Measurements from ENCODE around the gene LCLAT1.

Gene LCLAT1

DNA sequence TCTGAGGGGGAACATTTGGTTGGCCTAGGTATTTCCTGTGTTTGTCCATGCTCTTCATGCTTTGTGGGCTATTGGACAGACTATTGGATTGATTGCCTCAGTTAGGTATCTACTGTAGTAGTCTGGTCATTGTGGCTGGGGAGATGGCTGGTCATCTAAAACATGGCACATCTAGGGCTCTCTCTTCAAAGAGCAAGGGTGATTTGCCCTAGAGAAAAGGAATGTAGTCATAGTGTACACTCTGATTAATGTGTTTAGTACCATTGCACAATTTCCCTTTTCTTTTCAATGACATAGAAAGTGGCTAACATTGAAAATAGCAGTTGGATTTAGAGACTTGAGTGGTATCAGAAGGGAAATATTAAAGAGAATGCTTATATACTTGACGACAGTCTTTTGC, 114.3 kb downstream of the LCLAT1 start:
- no peaks in the 10 kb centered on the region for H3K27me3 ChIP-seq (ENCODE audit: control insufficient read depth, insufficient read depth, low read length)
- H3K9ac ChIP-seq (ENCODE audit: low read length): no peak overlapping the region
- no peak overlapping the region for H3K4me3 ChIP-seq (ENCODE audit: low read length)
- no peaks in the 10 kb centered on the region for H3K36me3 ChIP-seq (ENCODE audit: control insufficient read depth, insufficient read depth, low read length)
- no peaks in the 10 kb centered on the region for H3K9me3 ChIP-seq (ENCODE audit: control insufficient read depth, low read length)
- H3K4me1 ChIP-seq (ENCODE audit: control insufficient read depth, insufficient read depth, low read length): no peaks in the 10 kb centered on the region

GRCh38 chr2:30565851-30566358, 118.9 kb downstream of the LCLAT1 start:
- Histone ChIP-seq H3K4me1 (ENCODE audit: control insufficient read depth, insufficient read depth, low read length) (no peaks in the 10 kb centered on the region), H3K4me3 (ENCODE audit: low read length) (no peak overlapping the region), H3K27me3 (ENCODE audit: control insufficient read depth, insufficient read depth, low read length) (no peaks in the 10 kb centered on the region), H3K9ac (ENCODE audit: low read length) (peak overlapping the region; percentile 9), H3K9me3 (ENCODE audit: control insufficient read depth, low read length) (no peaks in the 10 kb centered on the region), H3K36me3 (ENCODE audit: control insufficient read depth, insufficient read depth, low read length) (no peaks in the 10 kb centered on the region)

DNA sequence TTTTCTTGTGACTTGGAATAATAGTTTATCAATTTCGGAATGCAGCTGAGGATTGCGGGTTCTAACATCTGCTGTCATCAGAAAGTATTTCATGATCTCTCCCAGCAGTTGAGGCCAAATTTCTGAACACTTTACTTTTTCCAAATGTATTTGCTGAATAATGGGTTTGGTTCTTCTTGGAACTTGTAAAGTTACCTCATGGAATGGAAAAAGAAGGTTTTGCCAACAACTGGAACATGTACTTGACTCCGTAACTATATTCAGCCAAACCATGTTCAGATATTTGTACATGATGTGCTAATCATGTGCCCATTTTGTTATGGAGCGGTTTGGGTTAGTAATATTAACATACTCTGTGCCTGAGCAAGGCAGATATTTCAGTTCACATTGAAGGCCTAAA, 119.6 kb downstream of the LCLAT1 start:
- Histone ChIP-seq H3K36me3 (ENCODE audit: control insufficient read depth, insufficient read depth, low read length) (no peaks in the 10 kb centered on the region), H3K9ac (ENCODE audit: low read length) (no peak overlapping the region), H3K27me3 (ENCODE audit: control insufficient read depth, insufficient read depth, low read length) (no peaks in the 10 kb centered on the region), H3K9me3 (ENCODE audit: control insufficient read depth, low read length) (no peaks in the 10 kb centered on the region), H3K4me3 (ENCODE audit: low read length) (no peak overlapping the region), H3K4me1 (ENCODE audit: control insufficient read depth, insufficient read depth, low read length) (no peaks in the 10 kb centered on the region)

GRCh38 chr2:30567317-30567716, 120.3 kb downstream of the LCLAT1 start:
- Histone ChIP-seq H3K4me3 (ENCODE audit: low read length) (no peak overlapping the region), H3K27me3 (ENCODE audit: control insufficient read depth, insufficient read depth, low read length) (no peaks in the 10 kb centered on the region), H3K36me3 (ENCODE audit: control insufficient read depth, insufficient read depth, low read length) (no peaks in the 10 kb centered on the region), H3K9ac (ENCODE audit: low read length) (no peak overlapping the region), H3K4me1 (ENCODE audit: control insufficient read depth, insufficient read depth, low read length) (no peaks in the 10 kb centered on the region), H3K9me3 (ENCODE audit: control insufficient read depth, low read length) (no peaks in the 10 kb centered on the region)

- H3K9ac ChIP-seq (ENCODE audit: low read length): no peak overlapping the region
- no peaks in the 10 kb centered on the region for H3K27me3 ChIP-seq (ENCODE audit: control insufficient read depth, insufficient read depth, low read length)
- no peaks in the 10 kb centered on the region for H3K9me3 ChIP-seq (ENCODE audit: control insufficient read depth, low read length)
- H3K4me1 ChIP-seq (ENCODE audit: control insufficient read depth, insufficient read depth, low read length): no peaks in the 10 kb centered on the region
- no peak overlapping the region for H3K4me3 ChIP-seq (ENCODE audit: low read length)
- no peaks in the 10 kb centered on the region for H3K36me3 ChIP-seq (ENCODE audit: control insufficient read depth, insufficient read depth, low read length)
Measured at GRCh38 chr2:30569946-30570345, 122.9 kb downstream of the LCLAT1 start.

DNA sequence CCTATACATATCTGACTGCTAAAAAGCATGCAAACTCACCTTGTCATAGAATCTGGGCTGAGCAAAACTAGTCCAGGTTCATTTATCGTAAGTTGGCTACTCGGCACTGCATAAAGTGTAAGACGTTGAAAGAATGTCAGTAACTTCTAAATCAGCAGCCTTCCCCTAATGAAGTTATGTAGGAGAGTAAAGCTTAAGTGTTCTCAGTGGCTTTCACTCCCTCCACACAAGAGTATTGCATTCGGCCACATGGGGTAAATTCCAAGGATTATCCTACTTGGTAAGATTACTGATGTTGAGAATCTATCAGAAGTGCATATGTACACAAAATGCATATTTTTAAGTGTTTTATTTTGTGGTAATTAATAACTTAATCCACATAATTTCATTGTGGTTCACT, 130.1 kb downstream of the LCLAT1 start:
- H3K27me3 ChIP-seq (ENCODE audit: control insufficient read depth, insufficient read depth, low read length): no peaks in the 10 kb centered on the region
- H3K9me3 ChIP-seq (ENCODE audit: control insufficient read depth, low read length): no peaks in the 10 kb centered on the region

GRCh38 chr2:30580391-30580790, 133.3 kb downstream of the LCLAT1 start:
- no peaks in the 10 kb centered on the region for H3K36me3 ChIP-seq (ENCODE audit: control insufficient read depth, insufficient read depth, low read length)
- H3K4me1 ChIP-seq (ENCODE audit: control insufficient read depth, insufficient read depth, low read length): no peaks in the 10 kb centered on the region
- H3K9ac ChIP-seq (ENCODE audit: low read length): no peak overlapping the region
- H3K9me3 ChIP-seq (ENCODE audit: control insufficient read depth, low read length): no peaks in the 10 kb centered on the region
- no peak overlapping the region for H3K4me3 ChIP-seq (ENCODE audit: low read length)
- H3K27me3 ChIP-seq (ENCODE audit: control insufficient read depth, insufficient read depth, low read length): no peaks in the 10 kb centered on the region

More for the DNA sequence above, 130.1 kb downstream of the LCLAT1 start:
- Histone ChIP-seq H3K9ac (ENCODE audit: low read length) (no peak overlapping the region), H3K4me3 (ENCODE audit: low read length) (no peak overlapping the region), H3K4me1 (ENCODE audit: control insufficient read depth, insufficient read depth, low read length) (no peaks in the 10 kb centered on the region), H3K36me3 (ENCODE audit: control insufficient read depth, insufficient read depth, low read length) (no peaks in the 10 kb centered on the region)

- Histone ChIP-seq H3K9ac (ENCODE audit: low read length) (no peak overlapping the region), H3K4me1 (ENCODE audit: control insufficient read depth, insufficient read depth, low read length) (no peaks in the 10 kb centered on the region), H3K36me3 (ENCODE audit: control insufficient read depth, insufficient read depth, low read length) (no peaks in the 10 kb centered on the region), H3K4me3 (ENCODE audit: low read length) (no peak overlapping the region), H3K27me3 (ENCODE audit: control insufficient read depth, insufficient read depth, low read length) (no peaks in the 10 kb centered on the region), H3K9me3 (ENCODE audit: control insufficient read depth, low read length) (no peaks in the 10 kb centered on the region)
Measured at GRCh38 chr2:30582521-30582920, 135.5 kb downstream of the LCLAT1 start.

DNA sequence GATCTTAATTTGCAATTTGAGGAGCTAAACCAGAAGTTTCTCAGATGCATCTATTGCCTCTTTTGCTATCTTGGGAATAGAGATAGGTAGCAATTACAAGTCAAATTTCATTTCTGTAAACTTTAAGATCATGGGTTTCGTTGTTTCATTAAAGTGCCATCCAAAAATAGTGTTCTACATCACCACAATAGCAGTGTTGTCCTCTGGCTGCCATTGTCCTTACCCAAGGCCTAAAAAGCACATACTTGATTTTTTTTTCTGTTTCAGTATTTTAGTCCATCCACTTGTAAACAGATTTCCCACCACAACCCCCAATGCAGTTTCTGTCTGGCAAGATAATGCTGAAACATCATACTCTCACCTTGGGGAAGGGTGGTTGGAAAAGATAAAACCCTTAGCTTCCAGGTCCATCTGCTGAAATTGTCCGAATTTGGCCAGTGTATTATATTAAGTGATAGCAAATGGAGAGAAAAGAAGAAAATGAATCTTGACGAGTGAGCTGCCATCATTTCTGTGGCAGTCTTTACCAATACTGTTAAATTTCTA, 136.2 kb downstream of the LCLAT1 start:
- no peaks in the 10 kb centered on the region for H3K36me3 ChIP-seq (ENCODE audit: control insufficient read depth, insufficient read depth, low read length)
- no peaks in the 10 kb centered on the region for H3K9me3 ChIP-seq (ENCODE audit: control insufficient read depth, low read length)
- H3K27me3 ChIP-seq (ENCODE audit: control insufficient read depth, insufficient read depth, low read length): no peaks in the 10 kb centered on the region
- H3K9ac ChIP-seq (ENCODE audit: low read length): no peak overlapping the region
- H3K4me1 ChIP-seq (ENCODE audit: control insufficient read depth, insufficient read depth, low read length): no peaks in the 10 kb centered on the region
- H3K4me3 ChIP-seq (ENCODE audit: low read length): no peak overlapping the region

DNA sequence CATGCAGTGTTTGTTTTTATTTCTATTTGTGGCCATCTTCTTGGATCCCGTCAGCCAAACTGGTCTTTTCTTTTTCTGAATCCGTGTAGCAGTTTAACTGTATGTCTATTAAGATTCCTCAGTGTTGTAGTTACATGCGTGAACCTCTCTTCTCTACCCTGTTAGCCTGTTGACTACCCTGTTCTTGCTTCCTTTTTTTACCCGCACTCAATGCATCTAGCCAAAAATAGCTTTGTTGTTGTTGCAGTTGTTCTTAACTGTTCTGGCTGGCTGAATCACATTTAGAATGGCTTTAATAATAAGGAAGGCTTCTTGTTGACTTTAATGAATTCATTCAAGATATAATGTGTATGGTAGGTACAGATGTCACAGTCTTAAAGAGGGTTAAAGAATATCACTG, 137.1 kb downstream of the LCLAT1 start:
- H3K4me3 ChIP-seq (ENCODE audit: low read length): no peak overlapping the region
- H3K9ac ChIP-seq (ENCODE audit: low read length): no peak overlapping the region
- H3K4me1 ChIP-seq (ENCODE audit: control insufficient read depth, insufficient read depth, low read length): no peaks in the 10 kb centered on the region
- no peaks in the 10 kb centered on the region for H3K36me3 ChIP-seq (ENCODE audit: control insufficient read depth, insufficient read depth, low read length)
- H3K9me3 ChIP-seq (ENCODE audit: control insufficient read depth, low read length): no peaks in the 10 kb centered on the region
- H3K27me3 ChIP-seq (ENCODE audit: control insufficient read depth, insufficient read depth, low read length): no peaks in the 10 kb centered on the region

DNA sequence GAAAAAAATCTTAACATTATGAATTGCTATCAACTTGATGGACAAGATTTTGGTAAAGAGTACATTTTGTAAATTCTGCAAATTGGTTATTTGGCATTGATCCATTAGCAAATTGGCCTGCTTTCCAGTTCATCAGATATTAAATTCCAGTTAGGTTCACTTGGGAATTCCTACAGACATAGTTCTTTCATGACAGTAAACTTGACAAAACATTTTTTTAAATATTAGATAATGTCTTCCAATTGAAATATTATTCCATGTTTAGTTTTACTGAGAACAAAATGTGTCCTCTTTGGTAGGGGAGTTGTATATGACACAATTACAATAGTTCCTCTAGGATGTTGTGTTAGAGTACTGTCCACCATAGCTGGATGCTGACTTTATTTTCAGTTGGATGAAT, 141.9 kb downstream of the LCLAT1 start:
- no peak overlapping the region for H3K4me3 ChIP-seq (ENCODE audit: low read length)
- no peaks in the 10 kb centered on the region for H3K9me3 ChIP-seq (ENCODE audit: control insufficient read depth, low read length)
- H3K36me3 ChIP-seq (ENCODE audit: control insufficient read depth, insufficient read depth, low read length): no peaks in the 10 kb centered on the region
- no peak overlapping the region for H3K9ac ChIP-seq (ENCODE audit: low read length)
- H3K4me1 ChIP-seq (ENCODE audit: control insufficient read depth, insufficient read depth, low read length): no peaks in the 10 kb centered on the region
- H3K27me3 ChIP-seq (ENCODE audit: control insufficient read depth, insufficient read depth, low read length): no peaks in the 10 kb centered on the region

DNA sequence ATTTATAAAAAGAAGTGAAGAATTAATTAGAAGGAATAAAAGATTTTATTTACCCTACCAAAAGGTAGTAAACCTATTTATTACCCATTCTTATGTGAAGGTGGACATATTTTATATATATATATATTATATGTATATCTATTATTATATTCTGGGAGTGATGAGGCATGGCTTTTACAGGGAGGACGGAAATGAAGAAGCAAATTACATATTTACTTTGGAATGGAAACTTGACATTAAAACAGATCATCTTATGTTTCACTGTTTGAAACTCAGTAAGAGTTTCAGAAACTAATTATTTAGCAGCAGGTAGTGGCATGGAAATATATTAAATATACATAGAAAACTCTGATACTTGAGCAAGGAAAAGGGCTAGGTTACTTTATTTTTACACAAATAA, 143.4 kb downstream of the LCLAT1 start:
- Histone ChIP-seq H3K36me3 (ENCODE audit: control insufficient read depth, insufficient read depth, low read length) (no peaks in the 10 kb centered on the region), H3K9me3 (ENCODE audit: control insufficient read depth, low read length) (no peaks in the 10 kb centered on the region), H3K4me1 (ENCODE audit: control insufficient read depth, insufficient read depth, low read length) (no peaks in the 10 kb centered on the region), H3K9ac (ENCODE audit: low read length) (no peak overlapping the region), H3K4me3 (ENCODE audit: low read length) (no peak overlapping the region), H3K27me3 (ENCODE audit: control insufficient read depth, insufficient read depth, low read length) (no peaks in the 10 kb centered on the region)

DNA sequence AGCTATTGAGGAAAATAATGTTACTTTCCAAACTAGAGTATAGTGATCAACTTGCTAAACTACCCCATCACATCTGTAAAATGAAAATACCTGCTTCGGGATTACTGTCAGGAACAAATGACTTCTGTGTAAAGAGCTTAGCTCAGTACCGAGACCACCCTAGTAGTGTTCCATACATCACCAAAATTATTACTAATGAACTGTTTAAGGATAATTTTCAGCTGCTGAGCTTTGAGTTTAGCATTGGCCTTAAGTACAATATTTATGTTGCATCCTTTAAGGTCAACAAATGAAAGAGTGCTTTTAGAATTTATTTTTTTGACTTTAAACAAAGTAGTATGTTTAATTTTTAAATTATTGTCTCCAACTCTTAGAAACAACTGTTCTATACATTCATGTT, 144.1 kb downstream of the LCLAT1 start:
- H3K4me1 ChIP-seq (ENCODE audit: control insufficient read depth, insufficient read depth, low read length): no peaks in the 10 kb centered on the region
- no peak overlapping the region for H3K4me3 ChIP-seq (ENCODE audit: low read length)
- H3K9me3 ChIP-seq (ENCODE audit: control insufficient read depth, low read length): no peaks in the 10 kb centered on the region
- no peaks in the 10 kb centered on the region for H3K36me3 ChIP-seq (ENCODE audit: control insufficient read depth, insufficient read depth, low read length)
- no peak overlapping the region for H3K9ac ChIP-seq (ENCODE audit: low read length)
- H3K27me3 ChIP-seq (ENCODE audit: control insufficient read depth, insufficient read depth, low read length): no peaks in the 10 kb centered on the region
